Keratinocyte (primary cell): ENCODE data around the gene FAF1. TPM values are rescaled to one million over a fixed set of nuclear protein-coding genes. Genes with fewer than 3 reads are reported as not detected.
"Not testable (repeated sequence)": the region's sequence is repeated elsewhere in the genome, so short reads cannot be mapped to it uniquely, and the experiment has no call there.

Experiments
- DNase-seq: peaks from one replicate; pipeline ENCODE4 v3.0.0-alpha.2; 2011; ENCODE audit warnings: low read depth, missing footprints, low spot score
- FAIRE-seq: peaks from 2 replicates; lab custom pipeline; 2011; peaks lifted over from hg19 to GRCh38; lab: Jason Lieb, UNC
- H2AFZ ChIP-seq: 2 replicates; pipeline ENCODE4 v1.6.0; 2012; ENCODE audit warnings: low read length, control low read depth, inconsistent platforms; ENCODE audit not compliant: control insufficient read depth
- H3K27ac ChIP-seq: 2 replicates; pipeline ENCODE4 v1.5.1; 2011; ENCODE audit warnings: low read length; ENCODE audit not compliant: control insufficient read depth, insufficient read depth
- H3K27me3 ChIP-seq: 3 replicates; pipeline ENCODE4 v1.6.0; 2011; ENCODE audit warnings: low read length; ENCODE audit not compliant: control insufficient read depth, insufficient read depth; ENCODE audit errors: extremely low read depth
- H3K36me3 ChIP-seq, 2 experiments: 2 replicates in 1 of 2; 3 replicates in 1 of 2; pipeline ENCODE4 v1.5.1; 2011; ENCODE audit warnings: low read length in 2 of 2, mild to moderate bottlenecking in 1 of 2; ENCODE audit not compliant: control insufficient read depth in 2 of 2, insufficient read depth in 2 of 2; ENCODE audit errors: extremely low read depth in 1 of 2
- H3K4me1 ChIP-seq: 3 replicates; pipeline ENCODE4 v1.5.1; 2011; ENCODE audit warnings: low read length; ENCODE audit not compliant: control insufficient read depth, insufficient read depth; ENCODE audit errors: extremely low read depth
- H3K4me2 ChIP-seq: 3 replicates; pipeline ENCODE4 v1.6.0; 2011; ENCODE audit warnings: low read depth, low read length; ENCODE audit not compliant: control insufficient read depth, insufficient read depth; ENCODE audit errors: extremely low read depth
- H3K4me3 ChIP-seq, 3 experiments: fragments of 200-600 bp in 1 of 3; sonication (generic) in 1 of 3; 2 replicates in 2 of 3; 3 replicates in 1 of 3; pipeline ENCODE4 v1.5.1; 2011 to 2016; ENCODE audit warnings: low read length in 3 of 3, mild to moderate bottlenecking in 3 of 3, control low read depth in 2 of 3, inconsistent platforms in 1 of 3, low read depth in 1 of 3, mixed read lengths in 1 of 3, mixed run types in 1 of 3, moderate library complexity in 1 of 3; ENCODE audit not compliant: control insufficient read depth in 2 of 3, insufficient read depth in 2 of 3; ENCODE audit errors: extremely low read depth in 1 of 3
- H3K79me2 ChIP-seq: 2 replicates; pipeline ENCODE4 v1.6.0; 2012; ENCODE audit warnings: low read length; ENCODE audit not compliant: control insufficient read depth, insufficient read depth
- H3K9ac ChIP-seq: 3 replicates; pipeline ENCODE4 v1.6.0; 2011; ENCODE audit warnings: low read length; ENCODE audit not compliant: control insufficient read depth, insufficient read depth; ENCODE audit errors: extremely low read depth
- H3K9me1 ChIP-seq: 3 replicates; pipeline ENCODE4 v1.6.0; 2011; ENCODE audit warnings: low read length; ENCODE audit not compliant: control insufficient read depth, insufficient read depth; ENCODE audit errors: extremely low read depth
- H3K9me3 ChIP-seq: 2 replicates; pipeline ENCODE4 v1.5.1; 2012; ENCODE audit warnings: low read depth, low read length; ENCODE audit not compliant: control insufficient read depth
- H4K20me1 ChIP-seq: 3 replicates; pipeline ENCODE4 v1.6.0; 2011; ENCODE audit warnings: low read length; ENCODE audit not compliant: control insufficient read depth, insufficient read depth; ENCODE audit errors: extremely low read depth
- CTCF ChIP-seq, 3 experiments: IDR thresholded peaks in 1 of 3; conservative IDR thresholded peaks in 1 of 3; optimal IDR thresholded peaks in 1 of 3; 2 replicates in 2 of 3; 3 replicates in 1 of 3; pipeline versions ENCODE3 to v1.5.1; 2011; ENCODE audit warnings: low read length in 3 of 3, mild to moderate bottlenecking in 3 of 3, moderate library complexity in 2 of 3, control low read depth in 1 of 3, inconsistent platforms in 1 of 3; ENCODE audit not compliant: insufficient read depth in 2 of 3; ENCODE audit errors: extremely low read depth in 1 of 3
- EZH2 ChIP-seq: IDR thresholded peaks from one replicate; pipeline ENCODE4 v1.6.1; 2012; ENCODE audit warnings: inconsistent platforms, mild to moderate bottlenecking, low read length, moderate library complexity
- dilution Hi-C: fragments of 300-500 bp; cut with MboI; formaldehyde crosslinking; loops from one replicate; pipeline ENCODE4 v1.7.0; 2020; ENCODE audit warnings: low sequenced_read_pairs; ENCODE audit not compliant: extremely low pct_ligation_motif_present
- polyA plus RNA-seq, 5 experiments: library from polyadenylated mRNA; depleted of rRNA in 3 of 5; stranded (reverse) in 3 of 5; stranded (forward) in 1 of 5; unstranded in 1 of 5; fragments of >200 nt; gene quantifications; 1 replicate in 1 of 5; 2 replicates in 3 of 5; 3 replicates in 1 of 5; pipeline versions ENCODE4 v1.2.1 to v1.2.3, GENCODE V29; 2011 to 2012; ENCODE audit warnings: missing spikeins in 2 of 5, low read depth in 1 of 5, low replicate concordance in 1 of 5

The FAF1 gene
- polyA plus RNA-seq, 1 donor (not counting 4 experiments of a cell fraction or from before 2014, with no cell fraction given) = 33.1 TPM

GRCh38 chr1:50940291-50940690 is 19.8 kb downstream of the FAF1 start:
- peaks cover 76% of the 10 kb centered on the region for H3K79me2 ChIP-seq
- no peaks in the 10 kb centered on the region for H3K9me3 ChIP-seq
- H3K4me3 ChIP-seq = no peak overlapping the region
- peak; percentile 61 for FAIRE-seq
- H3K36me3 ChIP-seq = peaks cover 0 to 3% of the 10 kb centered on the region in 2 experiments
- H3K4me1 ChIP-seq = peaks cover 6% of the 10 kb centered on the region
- H3K9ac ChIP-seq = no peak overlapping the region
- no peak overlapping the region for H3K27ac ChIP-seq
- H2AFZ ChIP-seq = no peak overlapping the region
- peak overlapping the region; percentile 17 for H3K4me2 ChIP-seq
- H3K27me3 ChIP-seq = no peaks in the 10 kb centered on the region
- TF ChIP-seq EZH2 (no peak), CTCF (optimal IDR thresholded peaks at IDR 0.05 in 1 of 3, IDR thresholded peaks at IDR 0.05 in 1 of 3, conservative IDR thresholded peaks at IDR 0.05 in 1 of 3; ENCODE audit: extremely low read depth in 1 of 3, insufficient read depth in 2 of 3, low read length in 3 of 3) (no peak)
- peaks cover 2% of the 10 kb centered on the region for H3K9me1 ChIP-seq
- no peaks in the 10 kb centered on the region for H4K20me1 ChIP-seq
- dilution Hi-C loops = no loop called here
- no peak for DNase-seq

- no peaks in the 10 kb centered on the region for H3K9me3 ChIP-seq
- H3K4me2 ChIP-seq = no peak overlapping the region
- H3K79me2 ChIP-seq = peaks cover 57% of the 10 kb centered on the region
- H3K27ac ChIP-seq = no peak overlapping the region
- no peak for FAIRE-seq
- dilution Hi-C loops = no loop called here
- H2AFZ ChIP-seq = no peak overlapping the region
- TF ChIP-seq EZH2 = no peak
- TF ChIP-seq CTCF (optimal IDR thresholded peaks at IDR 0.05 in 1 of 3, IDR thresholded peaks at IDR 0.05 in 1 of 3, conservative IDR thresholded peaks at IDR 0.05 in 1 of 3; ENCODE audit: extremely low read depth in 1 of 3, insufficient read depth in 2 of 3, low read length in 3 of 3) = no peak
- peaks cover 6% of the 10 kb centered on the region for H3K4me1 ChIP-seq
- no peaks in the 10 kb centered on the region for H3K27me3 ChIP-seq
- no peaks in the 10 kb centered on the region for H3K36me3 ChIP-seq
- H3K9me1 ChIP-seq = no peaks in the 10 kb centered on the region
- no peak overlapping the region for H3K9ac ChIP-seq
- DNase-seq = no peak
- H4K20me1 ChIP-seq = no peaks in the 10 kb centered on the region
- H3K4me3 ChIP-seq = no peak overlapping the region
Observed at GRCh38 chr1:50936321-50936720, 23.7 kb downstream of the FAF1 start.

GRCh38 chr1:50935276-50935675 is 24.8 kb downstream of the FAF1 start:
- H3K36me3 ChIP-seq, H4K20me1 ChIP-seq, H3K9me1 ChIP-seq, FAIRE-seq, H3K9me3 ChIP-seq, DNase-seq, H3K9ac ChIP-seq, H2AFZ ChIP-seq, dilution Hi-C loops, H3K27me3 ChIP-seq, H3K4me3 ChIP-seq, H3K27ac ChIP-seq, H3K4me2 ChIP-seq, H3K4me1 ChIP-seq: not testable (repeated sequence)
- H3K79me2 ChIP-seq = peaks cover 49% of the 10 kb centered on the region
